Ishikawa (cell line): ENCODE results near the gene GH1.
"Not testable (repeated sequence)": the region's sequence is repeated elsewhere in the genome, so short reads cannot be mapped to it uniquely, and the experiment has no call there.

Source experiments
- CEBPB ChIP-seq: IDR thresholded peaks from 2 replicates; pipeline ENCODE4 v1.6.1; 2012
- CREB1 ChIP-seq: IDR thresholded peaks from 2 replicates; pipeline ENCODE4 v1.6.1; 2012; ENCODE audit warnings: low read depth
- EGR1 ChIP-seq: IDR thresholded peaks from 2 replicates; pipeline ENCODE4 v1.6.1; 2012
- EP300 ChIP-seq: IDR thresholded peaks from 2 replicates; pipeline ENCODE4 v1.6.1; 2012; ENCODE audit warnings: borderline replicate concordance
- FOXM1 ChIP-seq: IDR thresholded peaks from 2 replicates; pipeline ENCODE4 v1.6.1; 2012; ENCODE audit warnings: low read depth, borderline replicate concordance
- NFIC ChIP-seq: IDR thresholded peaks from 2 replicates; pipeline ENCODE4 v1.6.1; 2012
- RAD21 ChIP-seq: IDR thresholded peaks from 2 replicates; pipeline ENCODE4 v1.6.1; 2012; ENCODE audit warnings: low read depth
- TAF1 ChIP-seq: IDR thresholded peaks from 2 replicates; pipeline ENCODE4 v1.6.1; 2012; ENCODE audit warnings: low read depth, mild to moderate bottlenecking
- TCF12 ChIP-seq: IDR thresholded peaks from 2 replicates; pipeline ENCODE4 v1.6.1; 2012; ENCODE audit warnings: low read depth
- TEAD4 ChIP-seq: IDR thresholded peaks from 2 replicates; pipeline ENCODE4 v1.6.1; 2012
- YY1 ChIP-seq: IDR thresholded peaks from 2 replicates; pipeline ENCODE4 v1.6.1; 2012; ENCODE audit warnings: low read depth
- TF ChIP-seq, protein P1 (sequence below): IDR thresholded peaks from 2 replicates; pipeline ENCODE4 v1.6.1; 2012; ENCODE audit warnings: low read depth, mild to moderate bottlenecking
- TF ChIP-seq, protein P2 (sequence below): IDR thresholded peaks from 2 replicates; pipeline ENCODE4 v1.6.1; 2012
- TF ChIP-seq, protein P3 (sequence below): IDR thresholded peaks from 2 replicates; pipeline ENCODE4 v1.6.1; 2012

The GH1 gene

GRCh38 chr17:63910096-63910495 lies 8.5 kb downstream of the GH1 start:
- TF ChIP-seq TEAD4 = no peak
- no peak for TF ChIP-seq TCF12
- no peak for TF ChIP-seq YY1
- TF ChIP-seq, protein P1, sequence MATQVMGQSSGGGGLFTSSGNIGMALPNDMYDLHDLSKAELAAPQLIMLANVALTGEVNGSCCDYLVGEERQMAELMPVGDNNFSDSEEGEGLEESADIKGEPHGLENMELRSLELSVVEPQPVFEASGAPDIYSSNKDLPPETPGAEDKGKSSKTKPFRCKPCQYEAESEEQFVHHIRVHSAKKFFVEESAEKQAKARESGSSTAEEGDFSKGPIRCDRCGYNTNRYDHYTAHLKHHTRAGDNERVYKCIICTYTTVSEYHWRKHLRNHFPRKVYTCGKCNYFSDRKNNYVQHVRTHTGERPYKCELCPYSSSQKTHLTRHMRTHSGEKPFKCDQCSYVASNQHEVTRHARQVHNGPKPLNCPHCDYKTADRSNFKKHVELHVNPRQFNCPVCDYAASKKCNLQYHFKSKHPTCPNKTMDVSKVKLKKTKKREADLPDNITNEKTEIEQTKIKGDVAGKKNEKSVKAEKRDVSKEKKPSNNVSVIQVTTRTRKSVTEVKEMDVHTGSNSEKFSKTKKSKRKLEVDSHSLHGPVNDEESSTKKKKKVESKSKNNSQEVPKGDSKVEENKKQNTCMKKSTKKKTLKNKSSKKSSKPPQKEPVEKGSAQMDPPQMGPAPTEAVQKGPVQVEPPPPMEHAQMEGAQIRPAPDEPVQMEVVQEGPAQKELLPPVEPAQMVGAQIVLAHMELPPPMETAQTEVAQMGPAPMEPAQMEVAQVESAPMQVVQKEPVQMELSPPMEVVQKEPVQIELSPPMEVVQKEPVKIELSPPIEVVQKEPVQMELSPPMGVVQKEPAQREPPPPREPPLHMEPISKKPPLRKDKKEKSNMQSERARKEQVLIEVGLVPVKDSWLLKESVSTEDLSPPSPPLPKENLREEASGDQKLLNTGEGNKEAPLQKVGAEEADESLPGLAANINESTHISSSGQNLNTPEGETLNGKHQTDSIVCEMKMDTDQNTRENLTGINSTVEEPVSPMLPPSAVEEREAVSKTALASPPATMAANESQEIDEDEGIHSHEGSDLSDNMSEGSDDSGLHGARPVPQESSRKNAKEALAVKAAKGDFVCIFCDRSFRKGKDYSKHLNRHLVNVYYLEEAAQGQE = no peak
- TF ChIP-seq, protein P2, sequence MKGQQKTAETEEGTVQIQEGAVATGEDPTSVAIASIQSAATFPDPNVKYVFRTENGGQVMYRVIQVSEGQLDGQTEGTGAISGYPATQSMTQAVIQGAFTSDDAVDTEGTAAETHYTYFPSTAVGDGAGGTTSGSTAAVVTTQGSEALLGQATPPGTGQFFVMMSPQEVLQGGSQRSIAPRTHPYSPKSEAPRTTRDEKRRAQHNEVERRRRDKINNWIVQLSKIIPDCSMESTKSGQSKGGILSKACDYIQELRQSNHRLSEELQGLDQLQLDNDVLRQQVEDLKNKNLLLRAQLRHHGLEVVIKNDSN = no peak
- TF ChIP-seq NFIC = no peak
- TF ChIP-seq CREB1 = no peak
- TF ChIP-seq, protein P3, sequence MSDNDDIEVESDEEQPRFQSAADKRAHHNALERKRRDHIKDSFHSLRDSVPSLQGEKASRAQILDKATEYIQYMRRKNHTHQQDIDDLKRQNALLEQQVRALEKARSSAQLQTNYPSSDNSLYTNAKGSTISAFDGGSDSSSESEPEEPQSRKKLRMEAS = no peak
- TF ChIP-seq EGR1 = no peak
- no peak for TF ChIP-seq CEBPB
- no peak for TF ChIP-seq FOXM1

GRCh38 chr17:63907161-63907778 lies 11.4 kb downstream of the GH1 start:
- peak; percentile 9; the same call in 1 of the 2 replicates for TF ChIP-seq RAD21

DNA sequence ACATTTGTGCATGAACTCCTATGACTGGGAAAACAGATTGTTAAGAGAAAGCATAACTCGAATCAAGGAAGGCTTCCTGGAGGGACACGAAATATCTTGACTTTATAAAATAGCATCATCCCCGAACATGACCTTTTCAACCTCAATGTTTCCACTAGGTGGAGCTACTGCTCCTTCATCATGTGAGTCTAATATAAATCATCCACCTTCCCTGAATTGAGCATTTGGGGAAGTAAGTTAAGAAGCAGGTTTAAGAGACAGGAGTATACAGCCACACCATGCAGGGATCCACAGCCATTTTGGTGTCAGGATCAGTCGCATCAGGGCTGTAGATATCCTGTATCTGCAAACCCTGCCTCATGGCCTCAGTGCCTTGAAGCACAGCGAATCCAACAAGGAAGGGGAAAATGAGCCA lies 14.8 kb downstream of the GH1 start:
- TF ChIP-seq RAD21 = 0 out of 2 replicates have a peak, but pooled peaks have one; percentile 15

- TF ChIP-seq TAF1, EGR1: not testable (repeated sequence)
- TF ChIP-seq, protein P1 = not testable (repeated sequence)
These were observed 21.9 kb downstream of the GH1 start, which contains the start of gene CSH1 for GRCh38 chr17:63896524-63897354. CSH1 (minus strand) TSS chr17:63896574; CDS start chr17:63896511, 63 bp downstream.

DNA sequence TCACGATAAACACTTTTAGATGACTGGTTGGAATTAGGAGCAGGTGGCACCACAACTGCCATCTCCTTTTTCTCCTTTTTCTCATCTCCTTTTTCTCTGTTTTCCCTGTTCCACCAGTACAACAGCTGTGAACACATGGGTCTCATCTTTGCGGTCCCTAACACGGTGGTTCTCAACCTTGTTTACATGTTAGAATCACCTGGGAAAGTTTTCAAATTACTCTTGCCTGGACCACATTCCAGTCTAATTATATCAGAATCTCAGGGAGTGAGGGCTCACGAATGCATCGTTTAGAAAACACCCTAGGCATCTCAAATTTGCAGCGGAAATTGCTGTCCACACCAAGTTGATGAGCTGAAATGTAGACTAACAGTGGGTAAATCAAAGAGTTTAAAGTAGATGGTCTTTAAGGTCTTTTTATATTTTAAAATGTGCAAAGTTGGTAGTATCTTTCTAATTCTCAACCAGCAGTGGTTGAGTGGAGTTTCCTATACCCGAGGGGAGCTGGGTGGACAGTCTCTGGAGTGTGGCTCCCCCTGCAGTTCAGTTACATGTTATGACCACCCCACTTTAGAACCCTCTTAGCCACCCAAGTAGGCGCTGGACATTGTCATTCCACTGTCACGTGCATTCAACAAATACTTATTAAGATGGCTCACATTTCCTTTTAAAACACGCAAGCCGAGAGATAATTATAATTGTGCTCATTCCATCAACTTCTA lies 26.2 kb downstream of the GH1 start:
- peak; percentile 11; the same call in 1 of the 2 replicates for TF ChIP-seq RAD21

GRCh38 chr17:63889026-63889848 lies 29.4 kb downstream of the GH1 start:
- TF ChIP-seq RAD21 = peak; percentile 13; the same call in 1 of the 2 replicates

- TF ChIP-seq EP300 = no peak
- TF ChIP-seq, protein P2 = peak; percentile 51; the same call in 1 of the 2 replicates
- peak; percentile 11; the same call in 1 of the 2 replicates for TF ChIP-seq RAD21
These were observed 36.6 kb downstream of the GH1 start, which contains the start of gene GH2 for GRCh38 chr17:63881935-63882601. GH2 (minus strand) TSS chr17:63881944; CDS start chr17:63881801, 143 bp downstream.
